ENCODE measurements around the gene LTA4H.
"Not testable (repeated sequence)": the region's sequence is repeated elsewhere in the genome, so short reads cannot be mapped to it uniquely, and the experiment has no call there.

Gene LTA4H

GRCh38 chr12:96035283-96036236 is at the start of gene LTA4H:
TSS of gene LTA4H (minus strand) at chr12:96035587. CDS start at chr12:96035519, 68 bp downstream.
- peak; percentile 98 for DNase-seq (ENCODE audit: low spot score)

- DNase-seq (ENCODE audit: low spot score), result no peak
Measured at GRCh38 chr12:96084624-96085023, 49.2 kb upstream of the LTA4H start.

- DNase-seq (ENCODE audit: low spot score), result no peak
Measured at GRCh38 chr12:96083020-96083719, 47.8 kb upstream of the LTA4H start.

GRCh38 chr12:96081596-96081995 is 46.2 kb upstream of the LTA4H start:
- no peak for DNase-seq (ENCODE audit: low spot score)

- peak; percentile 79 for DNase-seq (ENCODE audit: low spot score)
Measured at GRCh38 chr12:96078231-96079135, 43.1 kb upstream of the LTA4H start.

GRCh38 chr12:96077081-96077480 is 41.7 kb upstream of the LTA4H start:
- no peak for DNase-seq (ENCODE audit: low spot score)

- DNase-seq (ENCODE audit: low spot score), result no peak
Measured at GRCh38 chr12:96075560-96075959, 40.2 kb upstream of the LTA4H start.

- no peak for DNase-seq (ENCODE audit: low spot score)
Measured at GRCh38 chr12:96073346-96074330, 38.3 kb upstream of the LTA4H start.

- no peak for DNase-seq (ENCODE audit: low spot score)
Measured at GRCh38 chr12:96070670-96071279, 35.4 kb upstream of the LTA4H start.

GRCh38 chr12:96069511-96070231 is 34.3 kb upstream of the LTA4H start:
- no peak for DNase-seq (ENCODE audit: low spot score)

GRCh38 chr12:96068636-96069035 is 33.2 kb upstream of the LTA4H start:
- no peak for DNase-seq (ENCODE audit: low spot score)

GRCh38 chr12:96068111-96068510 is 32.7 kb upstream of the LTA4H start:
- DNase-seq (ENCODE audit: low spot score), result no peak

- DNase-seq (ENCODE audit: low spot score), result not testable (repeated sequence)
Measured at GRCh38 chr12:96065776-96066175, 30.4 kb upstream of the LTA4H start.

GRCh38 chr12:96064966-96065365 is 29.6 kb upstream of the LTA4H start:
- DNase-seq (ENCODE audit: low spot score), result no peak

GRCh38 chr12:96064271-96064670 is 28.9 kb upstream of the LTA4H start:
- no peak for DNase-seq (ENCODE audit: low spot score)

- no peak for DNase-seq (ENCODE audit: low spot score)
Measured at GRCh38 chr12:96063046-96063445, 27.7 kb upstream of the LTA4H start.

GRCh38 chr12:96061864-96062453 is 26.6 kb upstream of the LTA4H start:
- DNase-seq (ENCODE audit: low spot score), result peak; percentile 74

GRCh38 chr12:96061323-96061722 is 25.9 kb upstream of the LTA4H start:
- DNase-seq (ENCODE audit: low spot score), result no peak

- DNase-seq (ENCODE audit: low spot score), result no peak
Measured at GRCh38 chr12:96060041-96060440, 24.7 kb upstream of the LTA4H start.
